Activated CD8-positive, alpha-beta memory T cell treated with anti-CD3 and anti-CD28 coated beads for 1 hour (primary cell): ENCODE results near the gene PALMD.

Experiments
- DNase-seq, 2 donors: peaks; one replicate each; pipeline ENCODE4 v3.0.0-alpha.2; 2020; ENCODE audit warnings: low read depth in 1 of 2; ENCODE audit errors: extremely low read depth in 1 of 2

PALMD gene

GRCh38 chr1:99657213-99658030, 11.5 kb downstream of the PALMD start:
- no peak for DNase-seq

GRCh38 chr1:99658031-99658290, 12.0 kb downstream of the PALMD start:
- DNase-seq = no peak

- no peak for DNase-seq
Measured at GRCh38 chr1:99659755-99660210, 13.9 kb downstream of the PALMD start.

GRCh38 chr1:99660496-99660895, 14.6 kb downstream of the PALMD start:
- no peak for DNase-seq

- DNase-seq = no peak
Measured at GRCh38 chr1:99661780-99662179, 15.9 kb downstream of the PALMD start.

GRCh38 chr1:99662539-99663080, 16.7 kb downstream of the PALMD start:
- DNase-seq = no peak

GRCh38 chr1:99663501-99663900, 17.6 kb downstream of the PALMD start:
- DNase-seq = no peak

- DNase-seq = no peak
Measured at GRCh38 chr1:99665212-99665611, 19.3 kb downstream of the PALMD start.

- no peak for DNase-seq
Measured at GRCh38 chr1:99669376-99669775, 23.5 kb downstream of the PALMD start.

- no peak for DNase-seq
Measured at GRCh38 chr1:99669821-99670220, 23.9 kb downstream of the PALMD start.

- no peak for DNase-seq
Measured at GRCh38 chr1:99670583-99670982, 24.7 kb downstream of the PALMD start.

GRCh38 chr1:99672038-99672437, 26.1 kb downstream of the PALMD start:
- DNase-seq = no peak

- no peak for DNase-seq
Measured at GRCh38 chr1:99672530-99673213, 26.8 kb downstream of the PALMD start.

GRCh38 chr1:99673315-99673714, 27.4 kb downstream of the PALMD start:
- no peak for DNase-seq

- no peak for DNase-seq
Measured at GRCh38 chr1:99674115-99675064, 28.5 kb downstream of the PALMD start.

GRCh38 chr1:99675292-99675691, 29.4 kb downstream of the PALMD start:
- no peak for DNase-seq

- no peak for DNase-seq
Measured at GRCh38 chr1:99675994-99676393, 30.1 kb downstream of the PALMD start.

- DNase-seq = no peak
Measured at GRCh38 chr1:99676876-99677275, 31.0 kb downstream of the PALMD start.

GRCh38 chr1:99677416-99677815, 31.5 kb downstream of the PALMD start:
- no peak for DNase-seq

- no peak for DNase-seq
Measured at GRCh38 chr1:99680270-99680669, 34.4 kb downstream of the PALMD start.

- no peak for DNase-seq
Measured at GRCh38 chr1:99681583-99681982, 35.7 kb downstream of the PALMD start.
